Neural cell (in vitro differentiated cells): Measurements from ENCODE around the gene MXRA8.

Experiments
- EP300 ChIP-seq: fragments of 450-650 bp; conservative IDR thresholded peaks from 2 replicates; pipeline ENCODE4 v1.6.1; 2014; ENCODE audit warnings: antibody characterized with exemption, mild to moderate bottlenecking, moderate library complexity; ENCODE audit not compliant: poor library complexity, severe bottlenecking
- EZH2 ChIP-seq: fragments of 200-600, 300-800 bp; shearing (Covaris generic), sonication (generic); IDR thresholded peaks from 2 replicates; pipeline ENCODE4 v1.6.1; 2014; ENCODE audit warnings: antibody characterized with exemption, low read length, borderline replicate concordance, mild to moderate bottlenecking; ENCODE audit not compliant: insufficient read depth, poor library complexity, severe bottlenecking
- POLR2AphosphoS5 ChIP-seq: IDR thresholded peaks from 2 replicates; pipeline ENCODE4 v1.6.1; 2012
- RAD21 ChIP-seq: fragments of 450-650 bp; conservative IDR thresholded peaks from 2 replicates; pipeline ENCODE4 v1.6.1; 2014; ENCODE audit warnings: antibody characterized with exemption, mild to moderate bottlenecking, moderate library complexity
- SMC3 ChIP-seq: fragments of 450-650 bp; conservative IDR thresholded peaks from 2 replicates; pipeline ENCODE4 v1.6.1; 2014; ENCODE audit warnings: antibody characterized with exemption, mild to moderate bottlenecking, moderate library complexity; ENCODE audit not compliant: poor library complexity
- TAF1 ChIP-seq: IDR thresholded peaks from 2 replicates; pipeline ENCODE4 v1.6.1; 2012; ENCODE audit warnings: low read depth
- TF ChIP-seq, protein P1 (sequence below): fragments of 450-650 bp; IDR thresholded peaks from 2 replicates; pipeline ENCODE4 v1.5.1; 2014; ENCODE audit warnings: antibody characterized with exemption, mild to moderate bottlenecking, moderate library complexity; ENCODE audit not compliant: poor library complexity, severe bottlenecking

DNA sequence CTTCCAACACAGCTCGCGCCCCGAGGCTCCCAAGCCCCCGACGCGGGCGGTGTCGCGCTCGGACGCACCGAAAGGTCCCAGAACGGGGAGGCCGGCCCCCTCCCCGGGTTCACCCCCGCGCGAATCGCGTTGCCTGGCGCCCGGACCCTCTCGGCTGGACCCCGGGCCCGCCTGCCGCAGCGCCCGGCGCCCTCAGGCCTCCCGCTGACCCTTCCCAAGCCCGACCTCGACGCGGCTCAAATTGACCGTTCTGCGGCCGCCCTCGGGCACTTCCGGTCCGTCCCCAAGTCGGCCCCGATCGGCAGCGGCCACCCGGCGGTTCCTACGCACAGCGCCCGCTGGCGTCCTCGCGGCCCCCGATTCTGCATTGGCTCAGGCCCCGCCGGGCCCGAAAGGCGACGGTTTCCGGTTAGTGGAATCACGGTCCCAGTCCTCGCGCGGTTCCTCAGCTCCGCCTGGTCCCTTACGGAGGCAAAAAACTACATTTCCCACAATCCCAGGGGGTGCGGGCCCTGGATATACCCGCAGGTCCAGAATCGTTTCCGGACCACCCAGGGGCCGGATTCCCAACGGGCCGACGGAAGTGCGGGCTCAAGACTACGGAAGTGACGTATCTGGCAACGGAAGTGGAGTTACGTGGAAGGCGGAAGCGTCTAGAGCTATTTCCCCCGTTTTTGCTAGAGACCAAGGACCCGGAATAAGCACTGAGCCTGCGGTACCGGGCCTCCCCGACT lies 16.7 kb upstream of the MXRA8 start, which contains the start of gene AURKAIP1:
- no peak for TF ChIP-seq EZH2
- peak; percentile 20 for TF ChIP-seq RAD21
- no peak for TF ChIP-seq TAF1
- TF ChIP-seq, protein P1, sequence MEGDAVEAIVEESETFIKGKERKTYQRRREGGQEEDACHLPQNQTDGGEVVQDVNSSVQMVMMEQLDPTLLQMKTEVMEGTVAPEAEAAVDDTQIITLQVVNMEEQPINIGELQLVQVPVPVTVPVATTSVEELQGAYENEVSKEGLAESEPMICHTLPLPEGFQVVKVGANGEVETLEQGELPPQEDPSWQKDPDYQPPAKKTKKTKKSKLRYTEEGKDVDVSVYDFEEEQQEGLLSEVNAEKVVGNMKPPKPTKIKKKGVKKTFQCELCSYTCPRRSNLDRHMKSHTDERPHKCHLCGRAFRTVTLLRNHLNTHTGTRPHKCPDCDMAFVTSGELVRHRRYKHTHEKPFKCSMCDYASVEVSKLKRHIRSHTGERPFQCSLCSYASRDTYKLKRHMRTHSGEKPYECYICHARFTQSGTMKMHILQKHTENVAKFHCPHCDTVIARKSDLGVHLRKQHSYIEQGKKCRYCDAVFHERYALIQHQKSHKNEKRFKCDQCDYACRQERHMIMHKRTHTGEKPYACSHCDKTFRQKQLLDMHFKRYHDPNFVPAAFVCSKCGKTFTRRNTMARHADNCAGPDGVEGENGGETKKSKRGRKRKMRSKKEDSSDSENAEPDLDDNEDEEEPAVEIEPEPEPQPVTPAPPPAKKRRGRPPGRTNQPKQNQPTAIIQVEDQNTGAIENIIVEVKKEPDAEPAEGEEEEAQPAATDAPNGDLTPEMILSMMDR, result peak; percentile 67
- TF ChIP-seq POLR2AphosphoS5, result peak; percentile 74
- no peak for TF ChIP-seq SMC3
- TF ChIP-seq EP300, result peak; percentile 81
